HG03565 (cell line): ENCODE results near the gene FKBP5.
"Not testable (repeated sequence)": the region's sequence is repeated elsewhere in the genome, so short reads cannot be mapped to it uniquely, and the experiment has no call there.

Experiments
- ATAC-seq: cut with Tn5 transposase; IDR thresholded peaks from one replicate; pipeline ENCODE4 v1.9.1; 2021; ENCODE audit warnings: mild to moderate bottlenecking, moderate library complexity; ENCODE audit not compliant: unreplicated experiment

FKBP5 gene

DNA sequence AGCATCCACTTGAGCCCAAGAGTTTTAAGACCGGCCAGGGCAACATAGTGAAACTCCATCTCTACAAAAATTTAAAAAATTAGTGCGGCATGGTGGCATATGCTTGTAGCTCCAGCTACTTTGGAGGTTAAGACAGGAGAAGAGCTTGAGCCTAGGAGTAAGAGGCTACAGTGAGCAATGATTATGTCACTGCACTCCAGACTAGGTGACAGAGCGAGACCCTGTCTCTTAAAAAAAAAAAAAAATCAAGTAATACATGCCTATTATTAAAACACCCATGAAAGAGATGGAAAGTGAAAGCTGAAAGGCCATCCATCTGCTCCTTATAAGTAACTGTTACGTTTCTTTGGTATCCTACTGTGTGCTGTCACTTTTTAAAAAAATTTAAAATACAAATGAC, 66.4 kb downstream of the FKBP5 start:
- no peak for ATAC-seq

DNA sequence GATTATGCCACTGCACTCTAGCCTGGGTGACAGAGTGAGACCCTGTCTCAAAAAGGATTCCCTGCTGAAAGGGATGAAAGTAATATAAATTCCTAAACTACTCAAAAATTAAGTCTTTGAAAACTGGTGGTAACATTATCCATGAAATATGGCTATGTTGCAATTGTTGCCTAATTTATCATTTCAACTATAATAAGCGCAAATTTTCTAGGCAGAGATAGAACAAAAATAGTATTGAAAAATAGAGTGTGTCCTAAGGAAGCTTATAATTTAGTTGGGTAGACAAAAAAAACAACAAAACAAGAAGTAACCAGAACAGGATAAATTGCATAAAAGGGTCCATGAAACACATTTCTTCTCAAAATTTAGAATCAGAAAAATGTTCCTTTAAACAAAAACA, 68.0 kb downstream of the FKBP5 start:
- ATAC-seq = no peak

DNA sequence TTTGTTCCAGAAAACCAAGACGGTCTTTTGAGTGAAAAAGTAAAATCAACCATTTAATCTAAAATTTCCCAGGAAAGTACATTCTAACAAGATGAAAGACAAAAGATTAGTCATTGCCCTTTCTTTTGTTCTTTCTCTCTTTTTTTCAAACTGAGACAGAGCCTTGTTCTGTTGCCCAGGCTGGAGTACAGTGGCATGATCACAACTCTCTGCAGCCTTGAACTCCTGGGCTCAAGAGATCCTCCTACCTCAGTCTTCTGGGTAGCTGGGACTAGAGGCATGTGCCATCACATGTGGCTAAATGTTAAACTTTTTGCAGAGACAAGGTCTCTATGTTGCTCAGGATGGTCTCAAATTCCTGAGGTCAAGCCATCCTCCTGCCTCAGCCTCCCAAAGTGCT, 75.0 kb downstream of the FKBP5 start:
- ATAC-seq = no peak

DNA sequence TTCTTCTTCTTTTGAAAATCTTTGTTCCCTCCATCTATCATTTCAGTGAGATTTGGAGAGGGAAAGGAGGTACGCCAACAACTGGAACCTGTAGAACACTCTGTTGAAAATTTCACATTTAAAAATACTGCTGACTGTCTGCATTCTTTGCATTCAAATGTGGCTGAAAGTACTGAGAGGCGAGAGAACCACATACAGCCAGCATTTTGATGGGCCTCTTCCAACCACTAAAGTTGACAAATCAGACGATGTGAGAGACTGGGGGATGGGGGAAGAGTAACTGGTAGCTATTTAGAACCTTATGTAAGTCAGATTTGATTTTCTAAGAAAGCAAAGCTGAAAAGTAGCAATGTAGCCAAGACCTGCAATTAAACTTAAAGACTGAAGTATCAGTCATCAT, 77.5 kb downstream of the FKBP5 start:
- ATAC-seq = no peak

DNA sequence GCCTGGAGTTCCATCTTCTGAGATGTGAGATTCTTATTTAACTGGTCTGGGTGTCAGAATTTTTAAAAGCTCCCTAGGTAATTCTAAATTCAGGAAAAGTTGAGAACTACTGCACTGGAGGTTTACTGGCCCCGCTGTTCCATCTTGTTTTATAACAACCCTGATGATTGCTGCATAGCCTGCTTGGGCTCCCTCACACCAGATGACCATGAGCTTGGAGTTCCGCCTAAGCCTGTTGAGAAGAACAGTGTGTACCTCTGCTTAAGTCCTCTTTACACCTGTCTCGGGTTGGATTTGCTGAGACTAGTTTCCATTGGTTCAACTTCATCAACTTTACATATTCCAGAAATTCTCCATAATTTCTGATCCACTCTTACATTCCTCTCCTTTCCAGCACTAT, 77.9 kb downstream of the FKBP5 start:
- ATAC-seq = no peak

DNA sequence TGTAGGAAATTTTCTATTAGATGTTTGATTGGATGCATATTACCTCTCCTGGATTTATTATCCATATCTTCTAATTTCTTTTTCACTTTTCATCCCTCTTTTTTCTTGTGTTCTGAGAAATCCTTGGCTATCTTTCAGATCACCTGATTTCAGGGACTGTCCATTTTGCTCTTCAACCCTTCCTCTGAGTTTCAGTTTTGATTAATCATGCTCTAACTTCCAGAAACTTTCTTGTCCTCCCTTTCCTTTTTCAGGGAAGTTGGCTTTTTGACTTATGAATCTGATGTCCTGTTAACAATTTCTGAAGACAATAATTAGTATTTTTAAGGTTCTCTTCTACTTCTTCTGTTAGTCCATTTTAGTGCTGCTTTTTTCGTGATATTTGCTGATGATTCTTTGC, 79.1 kb downstream of the FKBP5 start:
- no peak for ATAC-seq

DNA sequence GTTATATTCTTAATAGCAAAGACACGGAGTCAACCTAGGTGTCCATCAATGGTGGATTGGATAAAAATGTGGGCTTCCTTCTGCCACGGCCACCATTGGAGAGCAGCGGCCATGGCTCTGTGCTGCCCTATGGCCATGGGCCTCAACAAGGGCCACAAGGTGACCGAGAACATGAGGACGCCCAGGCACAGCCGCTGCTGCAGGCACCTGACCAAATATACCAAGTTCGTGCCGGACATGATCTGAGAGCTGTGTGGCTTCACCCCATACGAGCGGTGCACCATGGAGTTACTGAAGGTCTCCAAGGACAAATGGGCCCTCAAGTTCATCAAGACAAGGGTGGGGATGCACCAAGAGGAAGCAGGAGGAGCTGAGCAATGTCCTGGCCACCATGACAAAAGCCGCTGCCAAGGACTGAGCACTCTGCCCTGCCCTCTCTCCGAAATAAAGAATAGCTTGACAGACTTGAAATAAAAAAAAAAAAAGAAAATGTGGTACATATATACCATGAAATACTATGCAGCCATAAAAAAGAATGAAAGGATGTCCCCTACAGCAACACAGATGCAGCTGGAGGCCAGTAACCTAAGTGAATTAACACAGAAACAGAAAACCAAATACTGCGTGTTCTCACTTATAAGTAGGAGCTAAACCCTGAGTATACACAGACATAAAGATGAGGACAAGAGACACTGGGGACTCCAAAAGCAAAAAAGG, 81.0 kb downstream of the FKBP5 start:
- no peak for ATAC-seq

DNA sequence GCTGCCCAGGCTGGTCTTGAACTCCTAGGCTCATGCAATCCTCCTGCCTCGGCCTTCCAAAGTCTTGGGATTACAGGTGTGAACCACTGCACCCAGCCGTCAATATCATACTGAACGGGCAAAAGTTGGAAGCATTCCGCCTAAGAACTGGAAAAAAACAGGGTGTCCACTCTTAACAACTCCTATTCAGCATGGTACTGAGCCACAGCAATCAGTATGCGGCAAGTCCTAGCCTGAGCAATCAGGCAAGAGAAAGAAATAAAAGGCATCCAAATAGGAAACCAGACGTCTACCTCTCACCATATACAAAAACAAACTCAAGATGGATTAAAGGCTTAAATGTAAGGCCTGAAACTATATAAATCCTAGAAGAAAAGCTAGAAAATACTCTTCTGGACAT, 83.1 kb downstream of the FKBP5 start:
- no peak for ATAC-seq

DNA sequence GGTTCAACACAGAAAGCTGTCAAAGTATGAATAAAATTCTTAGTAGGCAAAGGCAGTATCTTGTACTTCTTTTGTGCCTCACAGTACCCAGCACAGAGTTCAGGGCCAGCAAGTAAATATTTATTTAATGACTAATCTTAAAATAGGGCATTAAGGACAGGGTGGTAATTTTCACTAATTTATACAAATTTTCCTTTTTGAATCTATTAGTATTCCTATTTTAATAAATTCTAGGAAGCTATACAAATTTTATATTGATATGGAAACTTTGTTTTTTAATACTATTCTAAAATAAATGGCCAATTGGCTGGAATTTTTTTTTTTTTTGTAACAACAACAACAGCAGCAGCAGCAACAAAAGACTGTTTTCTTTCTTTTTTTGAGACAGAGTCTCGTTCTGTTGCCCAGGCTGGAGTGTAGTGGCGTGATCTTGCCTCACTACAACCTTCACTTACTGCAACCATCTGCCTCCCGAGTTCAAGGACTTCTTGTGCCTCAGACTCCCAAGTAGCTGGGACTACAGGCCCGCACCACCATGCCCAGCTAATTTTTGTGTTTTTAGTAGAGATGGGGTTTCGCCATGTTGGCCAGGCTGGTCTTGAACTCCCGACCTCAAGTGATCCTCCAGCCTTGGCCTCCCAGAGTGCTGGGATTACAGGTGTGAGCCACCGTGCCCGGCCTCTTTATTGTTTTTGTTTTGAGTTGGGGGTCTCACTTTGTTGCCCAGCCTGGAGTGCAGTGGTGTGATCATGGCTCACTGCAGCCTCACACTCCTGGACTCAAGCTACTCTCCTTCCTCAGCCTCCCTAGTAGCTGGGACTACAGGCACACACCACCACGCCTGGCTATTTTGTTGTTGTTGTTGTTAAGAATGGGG, 85.2 kb downstream of the FKBP5 start:
- no peak for ATAC-seq

DNA sequence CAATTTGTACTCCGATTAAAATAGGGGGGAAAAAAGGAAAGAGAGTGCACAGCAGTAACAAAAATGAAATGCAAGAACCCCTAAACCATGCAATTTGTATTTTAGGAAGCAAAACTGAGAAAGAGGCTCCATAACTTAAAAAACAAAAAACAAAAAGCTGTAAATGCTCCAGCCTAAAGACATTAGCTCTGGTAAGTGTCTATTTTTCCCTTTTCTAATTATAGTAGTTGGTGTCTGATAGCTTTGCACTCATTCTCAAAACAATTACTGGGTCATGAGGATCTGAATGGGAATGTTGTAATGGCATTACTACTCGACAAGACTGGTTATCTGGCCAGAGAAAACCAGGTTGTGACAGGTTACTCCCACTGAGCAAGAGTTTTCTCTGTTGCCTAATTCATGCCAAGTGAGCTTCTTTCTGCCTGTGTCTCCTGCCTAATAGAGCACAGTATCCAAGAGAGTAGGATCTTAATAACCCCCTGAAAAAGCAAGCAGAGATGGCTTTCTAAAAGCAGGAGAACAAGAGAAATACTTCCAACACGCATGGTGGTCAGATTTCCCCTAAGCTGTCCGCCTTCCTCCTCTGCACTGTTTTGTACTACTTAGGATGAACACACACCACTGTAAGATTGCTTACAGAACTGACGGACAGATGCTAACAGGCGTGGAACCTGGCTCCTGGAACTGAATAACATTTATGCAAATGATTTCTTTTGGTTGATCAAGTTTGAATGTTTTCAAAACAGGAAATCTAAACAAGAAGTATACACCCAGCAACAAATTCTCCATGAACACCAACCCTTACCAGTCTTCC, 86.4 kb downstream of the FKBP5 start:
- no peak for ATAC-seq

DNA sequence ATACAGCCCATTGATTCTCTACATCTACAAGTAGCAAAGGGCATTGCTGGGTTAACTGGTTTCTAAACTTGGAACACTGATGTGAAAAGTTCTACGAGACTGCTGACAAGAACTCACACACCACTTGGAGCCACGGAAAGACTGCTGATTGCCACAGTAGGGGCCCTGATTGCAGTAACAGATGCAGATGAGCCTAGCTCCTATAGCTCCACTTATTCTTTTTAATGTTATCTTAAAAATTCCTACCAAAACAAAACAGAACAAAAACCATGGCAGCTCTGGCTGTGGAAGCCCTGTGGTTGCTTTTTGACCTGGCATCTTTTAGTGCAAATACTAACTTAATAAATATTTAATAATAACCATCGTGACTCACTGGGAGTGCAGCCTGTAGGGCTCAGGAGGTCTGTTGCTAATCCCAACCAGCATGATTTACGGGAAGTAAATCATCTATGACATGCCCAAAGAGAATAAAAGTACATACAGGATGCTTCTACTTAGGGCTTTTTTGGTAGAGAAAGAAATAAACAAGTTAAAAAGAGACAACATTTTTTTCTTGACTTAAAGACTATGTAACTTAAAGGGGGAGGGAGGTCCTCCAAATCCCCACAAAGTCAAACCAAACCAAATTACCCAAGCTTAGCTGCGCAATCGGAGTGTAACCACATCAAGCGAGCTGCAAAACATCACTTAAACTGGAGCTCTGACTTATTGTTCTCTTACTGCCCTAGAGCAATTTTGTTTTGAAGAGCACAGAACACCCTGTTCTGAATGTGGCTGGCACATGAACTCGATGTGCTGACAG, 87.2 kb downstream of the FKBP5 start:
- ATAC-seq = no peak

DNA sequence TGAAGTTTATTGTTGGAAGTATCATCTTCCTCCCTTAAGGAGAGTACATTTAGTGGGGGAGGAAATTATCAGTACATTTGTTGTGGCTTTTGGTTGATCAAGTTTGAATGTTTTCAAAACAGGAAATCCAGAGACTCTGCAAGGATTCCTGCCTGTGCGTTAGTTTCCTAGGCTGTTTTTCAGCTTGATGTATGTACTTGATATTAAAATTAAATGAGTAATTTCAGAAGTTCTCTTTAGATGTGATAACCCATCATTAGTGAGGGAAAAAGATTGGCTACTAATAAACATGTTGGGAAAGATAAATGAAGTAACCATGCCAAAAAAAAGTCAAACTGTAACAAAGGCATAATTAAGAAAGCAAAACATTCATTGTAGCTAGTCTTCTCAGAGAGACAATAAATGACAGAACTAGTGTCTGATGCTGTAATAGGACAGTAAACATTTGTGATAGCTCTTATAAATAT, 88.0 kb downstream of the FKBP5 start:
- no peak for ATAC-seq

DNA sequence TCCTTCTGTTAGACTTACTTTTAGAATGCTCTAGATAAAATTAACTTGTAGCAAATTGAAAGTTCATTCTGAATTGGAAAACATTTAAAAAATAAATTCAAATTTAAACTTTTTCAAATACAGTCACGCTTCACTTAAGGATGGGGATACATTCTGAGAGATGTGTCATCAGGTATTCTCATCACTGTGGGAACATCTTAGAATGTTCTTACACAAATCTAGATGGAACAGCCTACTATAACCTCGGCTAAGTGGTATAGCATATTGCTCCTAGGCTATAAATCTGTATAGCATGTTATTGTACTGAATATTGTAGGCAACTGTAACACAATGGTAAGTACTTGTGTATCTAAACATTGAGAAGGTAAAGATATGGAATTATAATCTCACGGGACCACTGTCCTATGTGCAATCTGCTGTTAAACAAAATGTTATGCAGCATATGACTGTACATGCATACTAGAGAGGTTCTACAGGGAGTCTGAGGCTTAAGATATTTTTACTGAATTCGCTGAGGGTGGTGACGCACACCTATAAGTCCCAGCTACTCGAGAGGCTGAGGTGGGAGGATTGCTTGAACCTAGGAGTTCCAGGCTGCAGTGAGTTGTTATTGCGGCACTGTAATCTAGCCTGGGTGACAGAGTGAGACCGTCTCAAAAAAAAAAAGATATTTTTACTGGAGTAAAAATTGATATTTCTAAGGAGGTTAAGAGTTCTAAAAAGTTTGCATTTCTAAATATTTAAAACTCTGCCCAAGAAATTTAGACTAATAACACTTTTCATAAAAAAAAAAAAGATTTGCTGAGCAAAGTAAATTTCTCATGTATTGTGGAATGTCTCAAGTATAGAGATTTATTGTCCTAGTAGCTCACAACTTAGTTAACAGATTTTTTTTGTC, 88.7 kb downstream of the FKBP5 start:
- ATAC-seq = no peak

DNA sequence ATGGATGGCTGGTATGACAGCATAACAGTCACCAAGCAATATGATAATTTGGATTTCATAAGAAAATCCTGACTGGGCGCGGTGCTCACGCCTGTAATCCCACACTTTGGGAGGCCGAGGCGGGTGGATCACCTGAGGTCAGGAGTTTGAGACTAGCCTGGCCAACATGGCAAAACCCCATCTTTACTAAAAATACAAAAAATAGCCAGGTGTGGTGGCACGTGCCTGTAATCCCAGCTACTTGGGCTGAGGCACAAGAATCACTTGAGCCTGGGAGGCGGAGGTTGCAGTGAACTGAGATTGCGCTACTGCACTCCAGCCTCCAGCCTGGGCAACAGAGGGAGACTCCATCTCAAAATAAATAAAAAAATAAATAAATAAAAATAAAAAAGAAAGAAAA, 90.1 kb downstream of the FKBP5 start:
- ATAC-seq = not testable (repeated sequence)

DNA sequence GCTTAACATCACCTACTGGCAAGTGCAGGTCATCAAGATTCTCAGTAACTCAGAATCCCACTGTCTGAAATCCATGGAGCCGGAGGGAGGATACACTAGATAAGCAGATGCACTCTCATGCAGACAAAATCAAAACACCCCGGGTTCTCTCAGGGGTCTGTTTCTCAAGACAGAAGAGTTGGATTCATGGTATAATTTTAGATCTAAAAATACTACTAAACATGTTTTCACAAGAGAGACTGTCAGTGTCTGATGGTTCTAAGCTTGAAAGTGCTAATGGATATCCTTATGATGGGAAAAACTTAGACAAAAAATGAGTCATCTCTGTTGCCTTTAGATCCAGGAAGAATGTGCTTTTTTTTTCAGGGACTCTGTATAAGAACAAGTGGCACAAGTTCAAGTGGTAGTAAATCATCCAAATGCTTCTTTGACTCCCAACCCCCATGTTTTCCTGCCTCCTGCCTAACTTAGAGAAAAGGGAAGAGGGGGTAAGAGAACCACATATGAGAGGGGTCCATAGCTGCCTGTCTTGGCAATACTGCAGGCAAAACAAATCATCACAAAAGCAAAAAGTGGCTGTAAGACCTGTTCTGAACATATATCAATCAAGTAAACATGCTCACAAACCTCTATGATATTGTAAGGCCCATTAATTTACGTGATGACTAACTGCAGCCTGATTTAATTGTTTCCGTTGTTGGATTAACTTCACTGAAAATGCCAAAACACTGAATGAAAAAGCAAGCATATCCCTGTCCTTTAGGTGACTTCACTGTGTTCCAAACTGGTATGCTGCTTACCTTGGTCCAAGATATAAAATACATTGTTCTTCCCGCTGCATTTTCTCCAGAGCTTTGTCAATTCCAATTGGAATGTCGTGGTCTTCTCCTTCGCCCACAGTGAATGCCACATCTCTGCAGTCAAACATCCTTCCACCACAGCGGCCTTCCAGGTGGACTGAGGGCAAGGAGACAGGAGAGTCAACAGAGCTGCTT, 92.0 kb downstream of the FKBP5 start:
- ATAC-seq = no peak

DNA sequence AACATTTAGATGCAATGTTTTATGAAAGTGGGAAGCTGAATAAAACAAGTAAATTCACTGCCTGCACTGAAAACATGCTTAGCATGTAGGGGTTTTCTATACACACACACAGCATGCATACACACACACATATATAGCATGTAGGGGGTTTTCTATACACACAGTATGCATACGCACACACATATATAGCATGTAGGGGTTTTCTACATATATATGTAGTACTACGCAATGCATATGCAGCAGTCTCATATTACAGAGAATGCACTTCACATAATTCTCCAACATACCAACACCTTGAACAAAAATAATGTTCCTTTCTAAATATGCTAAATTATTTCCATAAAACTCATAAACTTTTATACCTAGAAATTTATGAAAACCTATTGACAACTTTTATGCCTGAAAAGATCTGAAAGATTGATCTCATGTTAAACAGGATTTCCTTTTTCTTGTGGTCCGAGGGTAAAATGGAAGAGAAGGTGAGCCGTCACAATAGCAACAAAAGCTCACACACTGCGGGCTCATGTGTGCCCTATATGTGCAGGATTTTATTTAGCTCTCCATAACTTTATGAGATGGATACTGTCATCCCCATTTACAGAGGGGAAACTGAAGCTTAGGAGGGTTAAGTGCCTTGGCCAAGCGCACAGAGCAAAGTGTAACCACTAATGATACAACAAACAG, 94.1 kb downstream of the FKBP5 start:
- no peak for ATAC-seq

DNA sequence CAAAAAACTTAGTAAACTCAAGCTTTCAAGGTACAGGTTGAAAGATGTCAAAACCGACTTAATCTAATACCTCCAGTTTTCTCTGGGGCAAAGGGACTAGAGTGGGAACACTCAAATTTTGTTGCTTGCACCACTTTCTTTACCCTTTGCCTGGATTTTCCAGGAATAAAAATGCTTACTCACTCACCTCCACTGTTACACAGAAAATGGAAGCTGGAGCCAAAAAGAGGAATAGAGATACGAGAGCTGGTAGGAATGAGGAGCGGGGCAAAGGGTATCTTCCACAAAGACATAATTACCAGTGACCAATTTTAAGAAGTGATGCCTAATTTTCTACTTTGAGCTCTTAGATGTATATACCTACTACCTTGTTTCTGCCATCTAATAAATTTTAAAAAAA, 96.5 kb downstream of the FKBP5 start:
- ATAC-seq = no peak

DNA sequence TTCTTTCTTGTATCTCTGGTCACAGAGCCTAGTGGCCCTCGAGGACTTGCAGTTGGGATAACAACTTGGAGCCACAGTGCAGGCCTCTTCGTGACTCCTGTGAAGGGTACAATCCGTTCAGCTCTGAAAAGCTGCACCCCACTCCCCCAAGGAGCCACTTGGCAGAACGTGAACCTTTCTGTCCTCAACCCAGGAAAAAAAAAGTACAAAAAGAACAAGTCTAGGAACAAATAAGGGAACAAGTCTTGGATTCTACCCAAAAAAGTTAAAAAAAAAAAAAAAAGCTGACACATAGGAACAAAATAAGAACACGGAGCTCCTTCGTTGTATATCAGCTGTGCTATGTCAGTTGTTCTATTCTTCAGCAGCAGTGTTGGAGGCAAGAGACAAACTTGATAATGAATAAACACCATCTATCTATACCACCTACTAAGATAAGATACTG, 98.1 kb downstream of the FKBP5 start:
- ATAC-seq = no peak
